ENCODE measurements around the gene JAM3.

Gene JAM3

GRCh38 chr11:134153147-134153905 lies 84.5 kb downstream of the JAM3 start:
- TF ChIP-seq, protein P1, sequence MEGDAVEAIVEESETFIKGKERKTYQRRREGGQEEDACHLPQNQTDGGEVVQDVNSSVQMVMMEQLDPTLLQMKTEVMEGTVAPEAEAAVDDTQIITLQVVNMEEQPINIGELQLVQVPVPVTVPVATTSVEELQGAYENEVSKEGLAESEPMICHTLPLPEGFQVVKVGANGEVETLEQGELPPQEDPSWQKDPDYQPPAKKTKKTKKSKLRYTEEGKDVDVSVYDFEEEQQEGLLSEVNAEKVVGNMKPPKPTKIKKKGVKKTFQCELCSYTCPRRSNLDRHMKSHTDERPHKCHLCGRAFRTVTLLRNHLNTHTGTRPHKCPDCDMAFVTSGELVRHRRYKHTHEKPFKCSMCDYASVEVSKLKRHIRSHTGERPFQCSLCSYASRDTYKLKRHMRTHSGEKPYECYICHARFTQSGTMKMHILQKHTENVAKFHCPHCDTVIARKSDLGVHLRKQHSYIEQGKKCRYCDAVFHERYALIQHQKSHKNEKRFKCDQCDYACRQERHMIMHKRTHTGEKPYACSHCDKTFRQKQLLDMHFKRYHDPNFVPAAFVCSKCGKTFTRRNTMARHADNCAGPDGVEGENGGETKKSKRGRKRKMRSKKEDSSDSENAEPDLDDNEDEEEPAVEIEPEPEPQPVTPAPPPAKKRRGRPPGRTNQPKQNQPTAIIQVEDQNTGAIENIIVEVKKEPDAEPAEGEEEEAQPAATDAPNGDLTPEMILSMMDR (IDR thresholded peaks at IDR 0.05; ENCODE audit: insufficient read depth, low read depth, low read length, missing control alignments) = no peak
- H3K4me3 ChIP-seq (ENCODE audit: low read depth, low read length) = no peak overlapping the region
- DNase-seq (ENCODE audit: low read depth) = no peak

DNA sequence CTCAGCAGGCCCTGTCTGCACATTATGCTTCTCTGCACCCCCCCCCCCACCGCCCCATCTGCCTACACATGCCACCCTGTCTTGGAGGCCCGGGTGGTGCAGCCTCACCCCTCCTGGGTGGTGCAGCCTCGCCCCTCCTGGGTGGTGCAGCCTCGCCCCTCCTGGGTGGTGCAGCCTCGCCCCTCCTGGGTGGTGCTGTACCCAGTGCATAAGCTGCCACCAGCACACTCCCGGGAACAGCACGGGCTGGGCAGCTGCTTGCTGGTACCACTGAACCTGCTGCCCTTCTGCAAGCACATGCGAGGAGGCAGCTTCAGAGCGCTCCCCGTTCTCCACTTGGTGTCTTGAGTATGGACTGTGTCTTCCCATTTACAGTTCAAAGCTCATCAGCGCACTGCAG lies 85.6 kb downstream of the JAM3 start:
- no peak for DNase-seq (ENCODE audit: low read depth)
- TF ChIP-seq, protein P1 (IDR thresholded peaks at IDR 0.05; ENCODE audit: insufficient read depth, low read depth, low read length, missing control alignments) = no peak
- H3K4me3 ChIP-seq (ENCODE audit: low read depth, low read length) = no peak overlapping the region

DNA sequence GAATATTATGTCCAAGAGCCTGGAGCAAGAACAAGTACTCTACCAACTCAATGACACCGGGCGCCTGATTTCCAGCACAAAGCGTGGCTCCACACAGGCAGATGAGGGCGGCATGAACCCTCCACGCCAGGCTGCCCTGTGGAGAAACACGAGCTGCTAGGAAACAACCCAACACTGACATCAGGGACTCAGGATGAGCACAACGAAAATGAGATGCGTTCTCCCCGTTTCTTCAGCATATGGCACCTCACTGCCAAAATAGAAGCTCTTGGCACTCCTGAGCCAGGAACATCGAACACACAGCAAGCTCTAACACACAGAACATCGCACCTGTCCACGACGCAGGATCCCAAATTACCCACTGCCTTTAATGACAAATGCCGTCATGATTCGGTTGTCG lies 86.6 kb downstream of the JAM3 start:
- no peak overlapping the region for H3K4me3 ChIP-seq (ENCODE audit: low read depth, low read length)
- TF ChIP-seq, protein P1 (IDR thresholded peaks at IDR 0.05; ENCODE audit: insufficient read depth, low read depth, low read length, missing control alignments) = no peak
- DNase-seq (ENCODE audit: low read depth) = no peak

- no peak for DNase-seq (ENCODE audit: low read depth)
- H3K4me3 ChIP-seq (ENCODE audit: low read depth, low read length) = no peak overlapping the region
- TF ChIP-seq, protein P1 (IDR thresholded peaks at IDR 0.05; ENCODE audit: insufficient read depth, low read depth, low read length, missing control alignments) = no peak
Measured at GRCh38 chr11:134155946-134156865, 87.3 kb downstream of the JAM3 start.

GRCh38 chr11:134157451-134157850 lies 88.6 kb downstream of the JAM3 start:
- TF ChIP-seq, protein P1 (IDR thresholded peaks at IDR 0.05; ENCODE audit: insufficient read depth, low read depth, low read length, missing control alignments) = no peak
- no peak for DNase-seq (ENCODE audit: low read depth)
- no peak overlapping the region for H3K4me3 ChIP-seq (ENCODE audit: low read depth, low read length)

DNA sequence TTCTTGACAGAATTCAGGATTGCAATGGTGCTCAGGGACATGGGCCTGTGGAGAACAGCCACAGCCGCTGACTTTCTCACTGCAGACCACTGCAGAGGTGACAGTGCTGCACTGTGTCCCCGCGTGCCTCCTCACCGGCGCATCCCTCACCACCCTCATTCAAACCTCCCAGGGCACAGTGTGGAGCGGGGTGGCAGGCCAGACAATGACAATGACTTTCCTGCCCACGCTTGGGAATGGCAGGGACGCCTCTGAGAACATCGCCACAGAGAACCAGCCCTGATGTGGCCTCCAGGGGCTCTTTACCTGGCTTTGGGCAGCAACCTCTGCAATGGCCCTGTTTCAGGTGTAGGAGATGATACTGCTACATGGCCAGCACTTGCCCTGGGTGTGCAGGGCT lies 89.2 kb downstream of the JAM3 start:
- TF ChIP-seq, protein P1 (IDR thresholded peaks at IDR 0.05; ENCODE audit: insufficient read depth, low read depth, low read length, missing control alignments) = no peak
- no peak overlapping the region for H3K4me3 ChIP-seq (ENCODE audit: low read depth, low read length)
- DNase-seq (ENCODE audit: low read depth) = no peak
